Body of pancreas (tissue), 4 donors: ENCODE measurements around the gene SIPA1L3.

Experiments
- POLR2A ChIP-seq, 3 donors: fragments of 450-650 bp; IDR thresholded peaks; one replicate each; pipeline ENCODE4 v1.6.1; 2016; ENCODE audit warnings: antibody characterized with exemption in 3 of 3, mild to moderate bottlenecking in 2 of 3
- TF ChIP-seq, protein P1 (sequence below), 7 experiments: fragments of 450-650 bp in 4 of 7; fragments of 200-600 bp in 3 of 7; sonication (generic) in 3 of 7; IDR thresholded peaks; one replicate each; pipeline ENCODE4 v1.5.1; 2016 to 2019; ENCODE audit warnings: antibody characterized with exemption in 7 of 7

- TF ChIP-seq, protein P1, sequence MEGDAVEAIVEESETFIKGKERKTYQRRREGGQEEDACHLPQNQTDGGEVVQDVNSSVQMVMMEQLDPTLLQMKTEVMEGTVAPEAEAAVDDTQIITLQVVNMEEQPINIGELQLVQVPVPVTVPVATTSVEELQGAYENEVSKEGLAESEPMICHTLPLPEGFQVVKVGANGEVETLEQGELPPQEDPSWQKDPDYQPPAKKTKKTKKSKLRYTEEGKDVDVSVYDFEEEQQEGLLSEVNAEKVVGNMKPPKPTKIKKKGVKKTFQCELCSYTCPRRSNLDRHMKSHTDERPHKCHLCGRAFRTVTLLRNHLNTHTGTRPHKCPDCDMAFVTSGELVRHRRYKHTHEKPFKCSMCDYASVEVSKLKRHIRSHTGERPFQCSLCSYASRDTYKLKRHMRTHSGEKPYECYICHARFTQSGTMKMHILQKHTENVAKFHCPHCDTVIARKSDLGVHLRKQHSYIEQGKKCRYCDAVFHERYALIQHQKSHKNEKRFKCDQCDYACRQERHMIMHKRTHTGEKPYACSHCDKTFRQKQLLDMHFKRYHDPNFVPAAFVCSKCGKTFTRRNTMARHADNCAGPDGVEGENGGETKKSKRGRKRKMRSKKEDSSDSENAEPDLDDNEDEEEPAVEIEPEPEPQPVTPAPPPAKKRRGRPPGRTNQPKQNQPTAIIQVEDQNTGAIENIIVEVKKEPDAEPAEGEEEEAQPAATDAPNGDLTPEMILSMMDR (IDR thresholded peaks at IDR 0.05), result no peak
- no peak for TF ChIP-seq POLR2A (IDR thresholded peaks at IDR 0.05)
Measured at GRCh38 chr19:38206006-38206745, 299.2 kb downstream of the SIPA1L3 start.
